C4-2B (cell line): ENCODE data around the gene SRRM3.

Experiments used
- CTCF ChIP-seq: fragments of 450-650 bp; conservative IDR thresholded peaks from 2 replicates; pipeline ENCODE4 v1.5.1; 2017; ENCODE audit warnings: mild to moderate bottlenecking
- ZFX ChIP-seq: fragments of 450-650 bp; IDR thresholded peaks from 2 replicates; pipeline ENCODE4 v1.6.1; 2017

DNA sequence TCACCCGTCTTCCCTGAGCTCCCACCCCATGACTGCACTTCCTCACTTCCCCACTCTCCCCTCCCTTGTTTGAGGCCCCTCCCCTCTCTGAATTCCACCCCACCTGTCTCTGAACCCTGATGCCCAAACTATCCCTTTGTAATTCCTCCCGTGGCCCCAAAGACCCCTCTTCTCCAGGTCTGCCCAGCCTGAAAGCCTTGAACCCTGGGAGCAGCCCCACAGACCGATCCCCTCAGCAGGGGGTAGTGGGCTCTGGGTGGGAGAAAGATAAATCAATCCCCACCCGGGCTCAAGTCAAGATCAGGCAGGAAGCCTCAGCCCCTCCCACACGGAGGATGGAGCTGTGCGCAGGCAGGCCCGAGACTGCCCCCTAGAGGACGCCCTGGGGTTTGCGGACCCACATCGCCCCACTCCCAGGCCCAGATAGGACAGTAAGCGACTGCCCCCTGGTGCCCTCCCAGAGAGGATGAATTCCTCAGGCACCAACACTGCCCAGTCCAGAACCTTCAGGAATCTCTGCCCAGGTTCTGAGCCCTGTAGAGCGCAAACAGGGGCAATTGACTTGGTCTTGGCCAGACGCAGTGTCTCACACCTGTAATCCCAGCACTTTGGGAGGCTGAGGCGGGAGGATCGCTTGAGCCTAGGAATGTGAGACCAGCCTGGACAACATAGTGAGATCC, 112.5 kb downstream of the SRRM3 start:
- TF ChIP-seq CTCF (peak; percentile 100), ZFX (no peak)
